ENCODE results near the gene TBC1D24. TPM values are rescaled to one million over a fixed set of nuclear protein-coding genes. Genes with fewer than 3 reads are reported as not detected.
A peak's percentile ranks its signal among the peaks of the same experiment; 100 is the strongest.

TBC1D24 gene
- polyA plus RNA-seq, 1 donor (not counting 4 experiments of a cell fraction or from before 2014, with no cell fraction given): 3.0 TPM

DNA sequence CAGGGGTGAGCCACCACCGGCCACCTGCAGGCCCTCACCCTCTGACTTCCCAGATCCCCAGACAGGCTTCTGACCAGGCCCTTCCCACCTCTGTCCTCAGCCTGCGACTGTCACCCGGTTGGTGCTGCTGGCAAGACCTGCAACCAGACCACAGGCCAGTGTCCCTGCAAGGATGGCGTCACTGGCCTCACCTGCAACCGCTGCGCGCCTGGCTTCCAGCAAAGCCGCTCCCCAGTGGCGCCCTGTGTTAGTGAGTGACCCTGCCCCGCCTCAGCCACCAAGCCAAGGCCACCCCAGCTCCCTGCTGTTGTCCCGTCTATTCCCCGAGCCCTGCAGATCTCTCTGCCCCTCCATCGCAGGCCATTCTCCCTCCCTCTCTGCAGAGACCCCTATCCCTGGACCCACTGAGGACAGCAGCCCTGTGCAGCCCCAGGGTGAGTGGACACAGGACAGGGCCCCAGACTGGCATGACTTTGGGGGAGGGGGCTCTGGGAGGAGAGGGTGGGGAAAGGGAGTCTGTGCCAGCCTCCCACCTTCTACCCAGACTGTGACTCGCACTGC, 2.0 kb upstream of the TBC1D24 start:
- Histone ChIP-seq H2AFZ (ENCODE audit: control insufficient read depth, low read length) (no peak overlapping the region), H3K36me3 (ENCODE audit: control insufficient read depth in 2 of 2, extremely low read depth in 1 of 2, insufficient read depth in 2 of 2, low read length in 2 of 2) (no peaks in the 10 kb centered on the region), H4K20me1 (ENCODE audit: control insufficient read depth, extremely low read depth, insufficient read depth, low read length) (peaks cover 9% of the 10 kb centered on the region), H3K79me2 (ENCODE audit: control insufficient read depth, insufficient read depth, low read length) (no peaks in the 10 kb centered on the region), H3K9ac (ENCODE audit: control insufficient read depth, extremely low read depth, insufficient read depth, low read length) (no peak overlapping the region), H3K4me2 (ENCODE audit: control insufficient read depth, extremely low read depth, insufficient read depth, low read depth, low read length) (peak overlapping the region; percentile 27), H3K27ac (ENCODE audit: control insufficient read depth, insufficient read depth, low read length) (no peak overlapping the region), H3K9me1 (ENCODE audit: control insufficient read depth, extremely low read depth, insufficient read depth, low read length) (no peaks in the 10 kb centered on the region), H3K9me3 (ENCODE audit: control insufficient read depth, low read depth, low read length) (no peaks in the 10 kb centered on the region), H3K27me3 (ENCODE audit: control insufficient read depth, extremely low read depth, insufficient read depth, low read length) (peaks cover 28% of the 10 kb centered on the region), H3K4me3 (ENCODE audit: control insufficient read depth in 2 of 3, extremely low read depth in 1 of 3, insufficient read depth in 2 of 3, low read depth in 1 of 3, low read length in 3 of 3) (no peak overlapping the region), H3K4me1 (ENCODE audit: control insufficient read depth, extremely low read depth, insufficient read depth, low read length) (peaks cover 17% of the 10 kb centered on the region)
- TF ChIP-seq CTCF (optimal IDR thresholded peaks at IDR 0.05 in 1 of 3, IDR thresholded peaks at IDR 0.05 in 1 of 3, conservative IDR thresholded peaks at IDR 0.05 in 1 of 3; ENCODE audit: extremely low read depth in 1 of 3, insufficient read depth in 2 of 3, low read length in 3 of 3): no peak
- TF ChIP-seq EZH2 (IDR thresholded peaks at IDR 0.05; ENCODE audit: low read length): no peak
- FAIRE-seq (no peak), DNase-seq (ENCODE audit: low read depth, low spot score) (no peak)
- dilution Hi-C loops (cut with MboI; ENCODE audit: extremely low pct_ligation_motif_present, low sequenced_read_pairs): no loop called here

GRCh38 chr16:2473446-2473926, 1.4 kb upstream of the TBC1D24 start:
- Histone ChIP-seq H3K79me2 (ENCODE audit: control insufficient read depth, insufficient read depth, low read length) (no peaks in the 10 kb centered on the region), H2AFZ (ENCODE audit: control insufficient read depth, low read length) (no peak overlapping the region), H3K9me3 (ENCODE audit: control insufficient read depth, low read depth, low read length) (no peaks in the 10 kb centered on the region), H3K4me3 (ENCODE audit: control insufficient read depth in 2 of 3, extremely low read depth in 1 of 3, insufficient read depth in 2 of 3, low read depth in 1 of 3, low read length in 3 of 3) (peak overlapping the region in 1 of 3 experiments; percentile 13), H3K9me1 (ENCODE audit: control insufficient read depth, extremely low read depth, insufficient read depth, low read length) (no peaks in the 10 kb centered on the region), H4K20me1 (ENCODE audit: control insufficient read depth, extremely low read depth, insufficient read depth, low read length) (peaks cover 9% of the 10 kb centered on the region), H3K27ac (ENCODE audit: control insufficient read depth, insufficient read depth, low read length) (no peak overlapping the region), H3K27me3 (ENCODE audit: control insufficient read depth, extremely low read depth, insufficient read depth, low read length) (peaks cover 28% of the 10 kb centered on the region), H3K36me3 (ENCODE audit: control insufficient read depth in 2 of 2, extremely low read depth in 1 of 2, insufficient read depth in 2 of 2, low read length in 2 of 2) (no peaks in the 10 kb centered on the region), H3K4me2 (ENCODE audit: control insufficient read depth, extremely low read depth, insufficient read depth, low read depth, low read length) (peak overlapping the region; percentile 27), H3K9ac (ENCODE audit: control insufficient read depth, extremely low read depth, insufficient read depth, low read length) (no peak overlapping the region), H3K4me1 (ENCODE audit: control insufficient read depth, extremely low read depth, insufficient read depth, low read length) (peaks cover 17% of the 10 kb centered on the region)
- DNase-seq (ENCODE audit: low read depth, low spot score) (no peak), FAIRE-seq (no peak)
- no peak for TF ChIP-seq CTCF (optimal IDR thresholded peaks at IDR 0.05 in 1 of 3, IDR thresholded peaks at IDR 0.05 in 1 of 3, conservative IDR thresholded peaks at IDR 0.05 in 1 of 3; ENCODE audit: extremely low read depth in 1 of 3, insufficient read depth in 2 of 3, low read length in 3 of 3)
- TF ChIP-seq EZH2 (IDR thresholded peaks at IDR 0.05; ENCODE audit: low read length): no peak
- dilution Hi-C loops (cut with MboI; ENCODE audit: extremely low pct_ligation_motif_present, low sequenced_read_pairs): no loop called here
